SK-N-SH treated with all-trans-retinoic acid at 6 μM for 48 hours (cell line): ENCODE measurements around the gene ZFP64.

Experiments
- ATAC-seq: fragments of 200-7000 bp; cut with Tn5 transposase; 3 replicates; pipeline ENCODE4 v1.9.1; 2020; ENCODE audit warnings: mild to moderate bottlenecking, moderate library complexity
- ARNTL ChIP-seq: fragments of 450-650 bp; formaldehyde crosslinking; IDR thresholded peaks from 2 replicates; pipeline ENCODE4 v1.5.0; 2020; ENCODE audit warnings: low read depth, mild to moderate bottlenecking, moderate library complexity, borderline replicate concordance
- ESRRG ChIP-seq: fragments of 250-450 bp; sonication (Bioruptor Pico); IDR thresholded peaks from 2 replicates; pipeline ENCODE4 v1.6.1; 2021; ENCODE audit warnings: mild to moderate bottlenecking
- GLIS3 ChIP-seq: fragments of 250-450 bp; sonication (Bioruptor Pico); IDR thresholded peaks from 2 replicates; pipeline ENCODE4 v1.5.0; 2020; ENCODE audit warnings: mild to moderate bottlenecking, moderate library complexity
- ISL1 ChIP-seq: fragments of 250-450 bp; sonication (Bioruptor Pico); IDR thresholded peaks from 2 replicates; pipeline ENCODE4 v2.1.2; 2022; ENCODE audit warnings: mild to moderate bottlenecking, moderate library complexity
- OSR1 ChIP-seq: fragments of 250-450 bp; sonication (Bioruptor Pico); IDR thresholded peaks from 2 replicates; pipeline ENCODE4 v1.8.0; 2022; ENCODE audit warnings: moderate library complexity, mild to moderate bottlenecking, inconsistent platforms
- PPARA ChIP-seq: fragments of 250-450 bp; sonication (Bioruptor Pico); IDR thresholded peaks from 2 replicates; pipeline ENCODE4 v1.5.0; 2020; ENCODE audit warnings: mild to moderate bottlenecking, borderline replicate concordance
- RARB ChIP-seq: fragments of 250-450 bp; sonication (Bioruptor Pico); IDR thresholded peaks from 2 replicates; pipeline ENCODE4 v1.8.0; 2021; ENCODE audit warnings: mild to moderate bottlenecking, moderate library complexity
- SNAI2 ChIP-seq: fragments of 250-450 bp; sonication (Bioruptor Pico); IDR thresholded peaks from 2 replicates; pipeline ENCODE4 v1.5.0; 2020; ENCODE audit warnings: mild to moderate bottlenecking, moderate library complexity
- TOX ChIP-seq: fragments of 250-450 bp; sonication (Bioruptor Pico); IDR thresholded peaks from 2 replicates; pipeline ENCODE4 v1.8.0; 2021; ENCODE audit warnings: mild to moderate bottlenecking, moderate library complexity, borderline replicate concordance
- ZC3H10 ChIP-seq: fragments of 250-450 bp; sonication (Bioruptor Pico); IDR thresholded peaks from 2 replicates; pipeline ENCODE4 v1.5.1; 2021; ENCODE audit warnings: mild to moderate bottlenecking, moderate library complexity
- ZFP3 ChIP-seq: fragments of 250-450 bp; sonication (Bioruptor Pico); IDR thresholded peaks from 2 replicates; pipeline ENCODE4 v1.5.0; 2020; ENCODE audit warnings: mild to moderate bottlenecking, moderate library complexity
- ZFP30 ChIP-seq: fragments of 450-650 bp; formaldehyde crosslinking; IDR thresholded peaks from 2 replicates; pipeline ENCODE4 v1.5.0; 2022; ENCODE audit warnings: mild to moderate bottlenecking, moderate library complexity
- ZNF565 ChIP-seq: fragments of 450-650 bp; formaldehyde crosslinking; conservative IDR thresholded peaks from 2 replicates; pipeline ENCODE4 v1.5.0; 2020; ENCODE audit warnings: low read depth, mild to moderate bottlenecking, moderate library complexity
- ZNF70 ChIP-seq: fragments of 450-650 bp; formaldehyde crosslinking; IDR thresholded peaks from 2 replicates; pipeline ENCODE4 v1.5.0; 2020; ENCODE audit warnings: mild to moderate bottlenecking, moderate library complexity
- TF ChIP-seq, protein P1 (sequence below): fragments of 250-450 bp; sonication (Bioruptor Pico); IDR thresholded peaks from 2 replicates; pipeline ENCODE4 v1.5.1; 2020; ENCODE audit warnings: low read depth, mild to moderate bottlenecking, moderate library complexity
- TF ChIP-seq, protein P2 (sequence below): fragments of 250-450 bp; sonication (Bioruptor Pico); IDR thresholded peaks from 2 replicates; pipeline ENCODE4 v1.5.1; 2021; ENCODE audit warnings: mild to moderate bottlenecking, moderate library complexity
- TF ChIP-seq, protein P3 (sequence below): fragments of 250-450 bp; sonication (Bioruptor Pico); IDR thresholded peaks from 2 replicates; pipeline ENCODE4 v1.8.0; 2021; ENCODE audit warnings: low read depth, mild to moderate bottlenecking, moderate library complexity, borderline replicate concordance
- TF ChIP-seq, protein P4 (sequence below): fragments of 250-450 bp; sonication (Bioruptor Pico); IDR thresholded peaks from 2 replicates; pipeline ENCODE4 v1.8.0; 2020; ENCODE audit warnings: mild to moderate bottlenecking, moderate library complexity, borderline replicate concordance

The ZFP64 gene

DNA sequence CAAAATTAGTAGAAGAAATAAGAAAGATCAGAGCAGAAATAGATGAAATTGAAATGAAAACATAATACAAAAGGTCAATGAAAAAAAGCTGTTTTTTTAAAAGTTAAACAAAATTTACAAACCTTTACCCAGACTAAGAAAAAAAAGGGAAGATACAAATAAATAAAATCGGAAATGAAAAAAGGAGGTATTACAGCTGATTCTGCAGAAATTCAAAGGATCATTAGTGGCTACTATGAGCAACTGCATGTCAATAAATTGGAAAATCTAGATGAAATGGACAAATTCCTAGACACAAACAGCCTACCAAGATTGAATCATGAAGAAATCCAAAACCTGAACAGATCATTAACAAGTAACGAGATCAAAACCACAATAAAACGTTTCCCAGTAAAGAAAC is 59.2 kb downstream of the ZFP64 start:
- no peak for ATAC-seq
- no peak for TF ChIP-seq TOX (CRISPR knock-in tag)

DNA sequence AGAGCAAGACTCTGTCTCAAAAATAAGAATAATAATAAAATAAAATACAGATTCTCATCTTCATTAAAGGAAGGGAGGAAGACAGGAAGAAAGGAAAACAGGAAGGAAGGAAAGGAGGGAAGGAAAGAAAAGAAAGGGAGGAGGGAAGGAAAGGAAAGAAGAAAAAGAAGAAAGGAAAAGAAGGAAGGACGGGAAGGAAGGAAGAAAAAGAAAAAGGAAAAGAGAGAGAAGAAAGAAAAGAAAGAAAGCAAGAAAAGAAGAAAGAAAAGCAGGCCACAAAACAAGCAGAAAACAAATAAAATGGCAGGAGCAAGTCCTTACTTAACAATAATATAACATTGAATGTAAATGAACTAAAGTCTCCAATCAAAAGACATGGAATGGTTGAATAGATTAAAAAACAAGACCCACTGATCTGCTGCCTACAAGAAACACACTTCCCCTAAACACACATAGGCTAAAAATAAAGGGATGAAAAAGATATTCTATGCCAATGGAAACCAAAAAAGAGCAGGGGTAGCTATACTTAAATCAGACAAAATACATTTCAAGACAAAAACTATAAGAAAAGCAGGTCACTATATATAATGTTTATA is 60.4 kb downstream of the ZFP64 start:
- ATAC-seq: no peak
- TF ChIP-seq ESRRG (CRISPR knock-in tag) (no peak), ISL1 (no peak), ZNF70 (CRISPR knock-in tag) (no peak), GLIS3 (CRISPR knock-in tag) (no peak), ZC3H10 (CRISPR knock-in tag) (no peak), SNAI2 (no peak), ZFP30 (no peak), ZNF565 (CRISPR knock-in tag) (no peak), PPARA (no peak), ZFP3 (CRISPR knock-in tag) (no peak), RARB (CRISPR knock-in tag) (no peak), OSR1 (CRISPR knock-in tag) (no peak), ARNTL (no peak)
- TF ChIP-seq, protein P1, sequence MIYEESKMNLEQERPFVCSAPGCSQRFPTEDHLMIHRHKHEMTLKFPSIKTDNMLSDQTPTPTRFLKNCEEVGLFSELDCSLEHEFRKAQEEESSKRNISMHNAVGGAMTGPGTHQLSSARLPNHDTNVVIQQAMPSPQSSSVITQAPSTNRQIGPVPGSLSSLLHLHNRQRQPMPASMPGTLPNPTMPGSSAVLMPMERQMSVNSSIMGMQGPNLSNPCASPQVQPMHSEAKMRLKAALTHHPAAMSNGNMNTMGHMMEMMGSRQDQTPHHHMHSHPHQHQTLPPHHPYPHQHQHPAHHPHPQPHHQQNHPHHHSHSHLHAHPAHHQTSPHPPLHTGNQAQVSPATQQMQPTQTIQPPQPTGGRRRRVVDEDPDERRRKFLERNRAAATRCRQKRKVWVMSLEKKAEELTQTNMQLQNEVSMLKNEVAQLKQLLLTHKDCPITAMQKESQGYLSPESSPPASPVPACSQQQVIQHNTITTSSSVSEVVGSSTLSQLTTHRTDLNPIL: no peak
- TF ChIP-seq, all 23 proteins: peak for 0

DNA sequence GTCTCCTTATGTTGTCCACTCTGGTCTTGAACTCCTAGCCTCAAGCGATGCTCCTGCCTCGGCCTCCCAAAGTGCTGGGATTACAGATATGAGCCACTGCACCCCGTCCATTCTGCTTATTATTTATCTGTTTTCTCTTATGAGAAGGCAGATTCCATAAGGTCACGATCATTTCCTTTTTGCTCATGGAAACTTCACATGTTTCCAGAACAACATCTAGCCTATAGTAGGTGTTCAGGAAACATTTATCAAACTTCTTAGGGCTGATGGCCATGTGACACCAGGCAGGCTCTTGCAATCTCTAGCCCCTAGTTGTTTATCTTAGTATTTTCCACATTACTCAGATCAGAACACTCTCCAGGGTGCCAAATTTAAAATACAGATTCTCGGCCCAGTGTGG is 61.2 kb downstream of the ZFP64 start:
- ATAC-seq: no peak

More for the DNA sequence above, 61.2 kb downstream of the ZFP64 start:
- TF ChIP-seq ZFP30 (no peak), ZNF70 (CRISPR knock-in tag) (no peak), SNAI2 (no peak), RARB (CRISPR knock-in tag) (no peak), ZFP3 (CRISPR knock-in tag) (no peak), ISL1 (no peak), ARNTL (no peak), ZNF565 (CRISPR knock-in tag) (no peak), PPARA (no peak), OSR1 (CRISPR knock-in tag) (no peak), TOX (CRISPR knock-in tag) (no peak)
- TF ChIP-seq, protein P2, sequence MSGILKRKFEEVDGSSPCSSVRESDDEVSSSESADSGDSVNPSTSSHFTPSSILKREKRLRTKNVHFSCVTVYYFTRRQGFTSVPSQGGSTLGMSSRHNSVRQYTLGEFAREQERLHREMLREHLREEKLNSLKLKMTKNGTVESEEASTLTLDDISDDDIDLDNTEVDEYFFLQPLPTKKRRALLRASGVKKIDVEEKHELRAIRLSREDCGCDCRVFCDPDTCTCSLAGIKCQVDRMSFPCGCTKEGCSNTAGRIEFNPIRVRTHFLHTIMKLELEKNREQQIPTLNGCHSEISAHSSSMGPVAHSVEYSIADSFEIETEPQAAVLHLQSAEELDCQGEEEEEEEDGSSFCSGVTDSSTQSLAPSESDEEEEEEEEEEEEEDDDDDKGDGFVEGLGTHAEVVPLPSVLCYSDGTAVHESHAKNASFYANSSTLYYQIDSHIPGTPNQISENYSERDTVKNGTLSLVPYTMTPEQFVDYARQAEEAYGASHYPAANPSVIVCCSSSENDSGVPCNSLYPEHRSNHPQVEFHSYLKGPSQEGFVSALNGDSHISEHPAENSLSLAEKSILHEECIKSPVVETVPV (CRISPR knock-in tag): no peak
- TF ChIP-seq, protein P3, sequence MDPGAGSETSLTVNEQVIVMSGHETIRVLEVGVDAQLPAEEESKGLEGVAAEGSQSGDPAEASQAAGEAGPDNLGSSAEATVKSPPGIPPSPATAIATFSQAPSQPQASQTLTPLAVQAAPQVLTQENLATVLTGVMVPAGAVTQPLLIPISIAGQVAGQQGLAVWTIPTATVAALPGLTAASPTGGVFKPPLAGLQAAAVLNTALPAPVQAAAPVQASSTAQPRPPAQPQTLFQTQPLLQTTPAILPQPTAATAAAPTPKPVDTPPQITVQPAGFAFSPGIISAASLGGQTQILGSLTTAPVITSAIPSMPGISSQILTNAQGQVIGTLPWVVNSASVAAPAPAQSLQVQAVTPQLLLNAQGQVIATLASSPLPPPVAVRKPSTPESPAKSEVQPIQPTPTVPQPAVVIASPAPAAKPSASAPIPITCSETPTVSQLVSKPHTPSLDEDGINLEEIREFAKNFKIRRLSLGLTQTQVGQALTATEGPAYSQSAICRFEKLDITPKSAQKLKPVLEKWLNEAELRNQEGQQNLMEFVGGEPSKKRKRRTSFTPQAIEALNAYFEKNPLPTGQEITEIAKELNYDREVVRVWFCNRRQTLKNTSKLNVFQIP (CRISPR knock-in tag): no peak
- TF ChIP-seq, protein P1: no peak
- TF ChIP-seq, protein P4, sequence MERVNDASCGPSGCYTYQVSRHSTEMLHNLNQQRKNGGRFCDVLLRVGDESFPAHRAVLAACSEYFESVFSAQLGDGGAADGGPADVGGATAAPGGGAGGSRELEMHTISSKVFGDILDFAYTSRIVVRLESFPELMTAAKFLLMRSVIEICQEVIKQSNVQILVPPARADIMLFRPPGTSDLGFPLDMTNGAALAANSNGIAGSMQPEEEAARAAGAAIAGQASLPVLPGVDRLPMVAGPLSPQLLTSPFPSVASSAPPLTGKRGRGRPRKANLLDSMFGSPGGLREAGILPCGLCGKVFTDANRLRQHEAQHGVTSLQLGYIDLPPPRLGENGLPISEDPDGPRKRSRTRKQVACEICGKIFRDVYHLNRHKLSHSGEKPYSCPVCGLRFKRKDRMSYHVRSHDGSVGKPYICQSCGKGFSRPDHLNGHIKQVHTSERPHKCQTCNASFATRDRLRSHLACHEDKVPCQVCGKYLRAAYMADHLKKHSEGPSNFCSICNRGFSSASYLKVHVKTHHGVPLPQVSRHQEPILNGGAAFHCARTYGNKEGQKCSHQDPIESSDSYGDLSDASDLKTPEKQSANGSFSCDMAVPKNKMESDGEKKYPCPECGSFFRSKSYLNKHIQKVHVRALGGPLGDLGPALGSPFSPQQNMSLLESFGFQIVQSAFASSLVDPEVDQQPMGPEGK (CRISPR knock-in tag): no peak
- TF ChIP-seq, all 23 proteins: peak for 0
